ENCODE measurements around the gene RALGAPA2.

DNA sequence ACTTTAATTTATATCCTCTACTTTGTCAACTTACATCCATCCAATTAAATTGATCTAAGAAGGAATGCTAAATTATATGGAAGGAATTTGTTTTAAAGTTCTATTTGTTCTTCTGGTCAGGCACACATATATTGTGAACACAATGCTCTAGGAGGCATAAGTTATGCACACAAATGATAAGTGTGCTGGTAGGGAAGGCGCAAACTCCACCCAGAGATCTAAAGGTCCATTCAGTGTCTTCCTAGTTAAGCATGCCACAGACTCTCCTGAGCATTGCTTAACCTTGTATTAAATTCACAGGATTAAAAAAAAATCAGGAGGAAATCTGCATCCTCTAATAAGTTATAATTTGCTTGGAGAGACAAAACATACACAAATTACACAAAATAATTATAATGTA lies 127.3 kb downstream of the RALGAPA2 start:
- TF ChIP-seq, protein P1, sequence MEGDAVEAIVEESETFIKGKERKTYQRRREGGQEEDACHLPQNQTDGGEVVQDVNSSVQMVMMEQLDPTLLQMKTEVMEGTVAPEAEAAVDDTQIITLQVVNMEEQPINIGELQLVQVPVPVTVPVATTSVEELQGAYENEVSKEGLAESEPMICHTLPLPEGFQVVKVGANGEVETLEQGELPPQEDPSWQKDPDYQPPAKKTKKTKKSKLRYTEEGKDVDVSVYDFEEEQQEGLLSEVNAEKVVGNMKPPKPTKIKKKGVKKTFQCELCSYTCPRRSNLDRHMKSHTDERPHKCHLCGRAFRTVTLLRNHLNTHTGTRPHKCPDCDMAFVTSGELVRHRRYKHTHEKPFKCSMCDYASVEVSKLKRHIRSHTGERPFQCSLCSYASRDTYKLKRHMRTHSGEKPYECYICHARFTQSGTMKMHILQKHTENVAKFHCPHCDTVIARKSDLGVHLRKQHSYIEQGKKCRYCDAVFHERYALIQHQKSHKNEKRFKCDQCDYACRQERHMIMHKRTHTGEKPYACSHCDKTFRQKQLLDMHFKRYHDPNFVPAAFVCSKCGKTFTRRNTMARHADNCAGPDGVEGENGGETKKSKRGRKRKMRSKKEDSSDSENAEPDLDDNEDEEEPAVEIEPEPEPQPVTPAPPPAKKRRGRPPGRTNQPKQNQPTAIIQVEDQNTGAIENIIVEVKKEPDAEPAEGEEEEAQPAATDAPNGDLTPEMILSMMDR (IDR thresholded peaks at IDR 0.05) = no peak
- no peak for TF ChIP-seq EP300 (IDR thresholded peaks at IDR 0.05)

Measured in tibial nerve (tissue), 4 donors.